Smooth muscle cell (in vitro differentiated cells): ENCODE measurements around the gene IFNL1. TPM values are rescaled to one million over a fixed set of nuclear protein-coding genes. Genes with fewer than 3 reads are reported as not detected.

ENCODE experiments used
- DNase-seq: peaks from one replicate; lab custom pipeline; 2025; ENCODE audit not compliant: unreplicated experiment; lab: John Stamatoyannopoulos, UW
- H2AFZ ChIP-seq: fragments of 200-600 bp; sonication (generic); 2 replicates; pipeline ENCODE4 v1.6.0; 2016; ENCODE audit warnings: antibody characterized with exemption, low read depth, mild to moderate bottlenecking
- H3F3A ChIP-seq: fragments of 200-600 bp; sonication (generic); 2 replicates; pipeline ENCODE4 v1.6.0; 2017; ENCODE audit warnings: antibody characterized with exemption, low read depth
- H3K27ac ChIP-seq: fragments of 200-600 bp; sonication (generic); 2 replicates; pipeline ENCODE4 v1.5.1; 2016; ENCODE audit warnings: low read depth, mild to moderate bottlenecking
- H3K27me3 ChIP-seq: fragments of 200-600 bp; sonication (generic); 2 replicates; pipeline ENCODE4 v1.6.1; 2016; ENCODE audit warnings: low read depth, mild to moderate bottlenecking
- H3K36me3 ChIP-seq: fragments of 200-600 bp; sonication (generic); 2 replicates; pipeline ENCODE4 v1.5.1; 2016; ENCODE audit warnings: low read depth
- H3K4me1 ChIP-seq: fragments of 200-600 bp; sonication (generic); 2 replicates; pipeline ENCODE4 v1.5.1; 2016; ENCODE audit warnings: low read depth
- H3K4me2 ChIP-seq: fragments of 200-600 bp; sonication (generic); 2 replicates; pipeline ENCODE4 v1.6.0; 2016; ENCODE audit warnings: mild to moderate bottlenecking
- H3K4me3 ChIP-seq: fragments of 200-600 bp; sonication (generic); 2 replicates; pipeline ENCODE4 v1.5.1; 2016; ENCODE audit warnings: mild to moderate bottlenecking
- H3K79me2 ChIP-seq: fragments of 200-600 bp; sonication (generic); 2 replicates; pipeline ENCODE4 v1.6.0; 2016; ENCODE audit warnings: low read depth, mild to moderate bottlenecking
- H3K9ac ChIP-seq: fragments of 200-600 bp; sonication (generic); 2 replicates; pipeline ENCODE4 v1.6.0; 2016; ENCODE audit warnings: low read depth
- H3K9me3 ChIP-seq: fragments of 200-600 bp; sonication (generic); replicated peaks from 2 replicates; pipeline ENCODE4 v1.5.1; 2016; ENCODE audit warnings: low read depth
- H4K20me1 ChIP-seq: fragments of 200-600 bp; sonication (generic); 2 replicates; pipeline ENCODE4 v1.6.0; 2016; ENCODE audit warnings: low read depth
- WGBS: methylation state at CpG from one replicate; pipeline ENCODE4 v1.1.7; 2016; ENCODE audit warnings: low lambda C conversion rate; 5-methylcytosine and 5-hydroxymethylcytosine counted together
- polyA plus RNA-seq: library from polyadenylated mRNA; unstranded; fragments of >200 nt; fragmentation: Nextera tagmentation; extraction: Ambion mirVana; gene quantifications from 2 replicates; pipeline ENCODE4 v1.2.1, GENCODE V29; 2016
- total RNA-seq: library from RNA; depleted of rRNA; stranded (reverse); fragments of >200 nt; gene quantifications from 2 replicates; pipeline ENCODE4 v1.2.3, GENCODE V29; 2014
- TF ChIP-seq, protein P1 (sequence below): fragments of 200-600 bp; sonication (generic); IDR thresholded peaks from 2 replicates; pipeline ENCODE4 v1.5.1; 2017; ENCODE audit warnings: borderline replicate concordance, mild to moderate bottlenecking, antibody characterized with exemption; ENCODE audit not compliant: insufficient read depth, poor library complexity, severe bottlenecking

The IFNL1 gene
- total and polyA plus RNA-seq, 2 experiments from 2014 or later, result not detected

DNA sequence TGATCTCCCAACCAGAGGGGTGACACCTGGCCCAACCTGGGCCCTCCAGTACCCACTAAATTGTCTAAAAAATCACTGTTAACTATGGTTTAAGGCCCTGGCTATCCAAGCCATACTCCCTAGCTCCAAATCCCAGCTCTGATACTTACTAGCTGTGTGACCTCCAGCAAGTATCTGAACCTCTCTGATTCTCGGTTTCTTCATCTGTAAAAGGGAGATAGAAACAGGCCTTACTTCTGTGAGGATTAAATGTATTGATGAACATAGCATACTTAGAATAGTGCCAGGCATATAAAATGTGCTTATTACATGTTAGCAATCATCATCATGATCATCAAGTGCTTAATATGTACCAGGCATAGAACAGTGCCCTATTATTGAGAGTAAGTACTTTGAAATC lies 19.7 kb downstream of the IFNL1 start:
- H3K36me3 ChIP-seq, result no peaks in the 10 kb centered on the region
- no peaks in the 10 kb centered on the region for H3K79me2 ChIP-seq
- TF ChIP-seq, protein P1, sequence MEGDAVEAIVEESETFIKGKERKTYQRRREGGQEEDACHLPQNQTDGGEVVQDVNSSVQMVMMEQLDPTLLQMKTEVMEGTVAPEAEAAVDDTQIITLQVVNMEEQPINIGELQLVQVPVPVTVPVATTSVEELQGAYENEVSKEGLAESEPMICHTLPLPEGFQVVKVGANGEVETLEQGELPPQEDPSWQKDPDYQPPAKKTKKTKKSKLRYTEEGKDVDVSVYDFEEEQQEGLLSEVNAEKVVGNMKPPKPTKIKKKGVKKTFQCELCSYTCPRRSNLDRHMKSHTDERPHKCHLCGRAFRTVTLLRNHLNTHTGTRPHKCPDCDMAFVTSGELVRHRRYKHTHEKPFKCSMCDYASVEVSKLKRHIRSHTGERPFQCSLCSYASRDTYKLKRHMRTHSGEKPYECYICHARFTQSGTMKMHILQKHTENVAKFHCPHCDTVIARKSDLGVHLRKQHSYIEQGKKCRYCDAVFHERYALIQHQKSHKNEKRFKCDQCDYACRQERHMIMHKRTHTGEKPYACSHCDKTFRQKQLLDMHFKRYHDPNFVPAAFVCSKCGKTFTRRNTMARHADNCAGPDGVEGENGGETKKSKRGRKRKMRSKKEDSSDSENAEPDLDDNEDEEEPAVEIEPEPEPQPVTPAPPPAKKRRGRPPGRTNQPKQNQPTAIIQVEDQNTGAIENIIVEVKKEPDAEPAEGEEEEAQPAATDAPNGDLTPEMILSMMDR, result no peak
- H3K4me2 ChIP-seq, result no peak overlapping the region
- H3K4me1 ChIP-seq, result peaks cover 3% of the 10 kb centered on the region
- no peaks in the 10 kb centered on the region for H4K20me1 ChIP-seq
- no peak overlapping the region for H3K27ac ChIP-seq
- no peak overlapping the region for H3K9ac ChIP-seq
- H3K9me3 ChIP-seq, result no peaks in the 10 kb centered on the region
- no peak overlapping the region for H2AFZ ChIP-seq
- no peak for DNase-seq
- no peak overlapping the region for H3K4me3 ChIP-seq
- H3F3A ChIP-seq, result no peaks in the 10 kb centered on the region
- WGBS, result 95% methylated on average over 1 of the region's 1 CpG
- no peaks in the 10 kb centered on the region for H3K27me3 ChIP-seq

DNA sequence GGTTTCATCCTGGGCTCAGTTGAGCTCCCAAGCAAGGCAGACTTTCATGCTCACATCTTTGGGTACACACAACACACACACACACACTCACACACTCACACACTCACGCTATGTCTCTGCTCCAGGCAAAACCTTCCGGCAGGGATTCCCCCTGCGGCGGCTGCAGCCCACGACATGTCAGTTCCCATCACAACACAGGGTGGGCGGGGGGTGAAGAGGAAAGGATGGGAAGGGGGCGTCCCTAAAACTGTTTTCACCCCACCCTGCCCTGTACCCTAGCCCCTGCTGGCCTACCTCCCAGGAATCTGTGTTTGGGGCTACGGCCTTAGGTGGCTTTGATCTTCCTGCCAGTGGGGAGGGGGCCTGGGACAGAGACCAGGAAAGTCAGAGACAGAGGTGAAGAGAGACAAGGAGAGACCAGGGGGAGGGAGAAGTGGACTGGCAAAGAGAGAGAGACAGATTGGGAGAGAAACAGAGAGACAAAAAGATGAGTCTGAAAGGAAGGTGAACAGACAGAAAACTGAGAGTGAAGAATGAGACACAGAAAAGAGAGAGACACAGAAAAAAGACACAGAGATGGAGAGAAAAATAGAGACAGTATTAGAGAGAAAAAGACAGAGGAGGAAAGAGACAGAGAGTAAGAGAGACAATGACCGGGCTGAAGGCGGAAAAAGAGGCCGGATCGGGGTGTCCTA lies 20.6 kb downstream of the IFNL1 start:
- H3K9ac ChIP-seq, result no peak overlapping the region
- no peak overlapping the region for H2AFZ ChIP-seq
- 92% methylated on average over 12 of the region's 12 CpGs for WGBS
- H3K4me3 ChIP-seq, result no peak overlapping the region
- H3K9me3 ChIP-seq, result no peaks in the 10 kb centered on the region
- no peaks in the 10 kb centered on the region for H3K36me3 ChIP-seq
- no peaks in the 10 kb centered on the region for H3F3A ChIP-seq
- H3K27me3 ChIP-seq, result no peaks in the 10 kb centered on the region
- no peak for DNase-seq
- peaks cover 3% of the 10 kb centered on the region for H3K4me1 ChIP-seq
- no peak overlapping the region for H3K4me2 ChIP-seq
- H4K20me1 ChIP-seq, result no peaks in the 10 kb centered on the region
- no peaks in the 10 kb centered on the region for H3K79me2 ChIP-seq
- TF ChIP-seq, protein P1, result no peak
- H3K27ac ChIP-seq, result no peak overlapping the region

DNA sequence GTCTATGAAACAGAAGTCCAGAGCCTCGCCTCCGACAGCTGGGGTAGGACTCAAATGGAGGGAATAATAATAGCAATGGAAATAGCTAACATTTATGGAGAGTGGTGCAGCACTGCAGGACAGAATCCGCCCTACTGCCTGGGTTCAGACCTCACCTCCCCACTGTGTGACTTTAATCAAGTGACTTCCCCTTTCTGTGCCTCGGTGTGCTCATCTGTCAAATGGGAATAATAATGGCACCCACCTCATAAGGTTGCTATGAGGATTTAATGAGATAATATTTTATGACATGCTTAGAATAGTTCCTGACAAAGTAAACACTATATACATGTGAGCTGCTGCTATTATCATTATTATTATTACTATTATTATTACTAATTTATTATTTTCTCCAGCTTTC lies 21.3 kb downstream of the IFNL1 start:
- Histone ChIP-seq H3K79me2 (no peaks in the 10 kb centered on the region), H3K27ac (no peak overlapping the region), H3K9ac (no peak overlapping the region), H3K4me3 (no peak overlapping the region), H3K36me3 (no peaks in the 10 kb centered on the region), H3F3A (no peaks in the 10 kb centered on the region), H2AFZ (no peak overlapping the region), H3K27me3 (no peaks in the 10 kb centered on the region), H3K4me2 (no peak overlapping the region), H3K9me3 (no peaks in the 10 kb centered on the region), H3K4me1 (peaks cover 3% of the 10 kb centered on the region), H4K20me1 (no peaks in the 10 kb centered on the region)
- WGBS, result 97% methylated on average over 4 of the region's 4 CpGs
- no peak for DNase-seq
- TF ChIP-seq, protein P1, result no peak

DNA sequence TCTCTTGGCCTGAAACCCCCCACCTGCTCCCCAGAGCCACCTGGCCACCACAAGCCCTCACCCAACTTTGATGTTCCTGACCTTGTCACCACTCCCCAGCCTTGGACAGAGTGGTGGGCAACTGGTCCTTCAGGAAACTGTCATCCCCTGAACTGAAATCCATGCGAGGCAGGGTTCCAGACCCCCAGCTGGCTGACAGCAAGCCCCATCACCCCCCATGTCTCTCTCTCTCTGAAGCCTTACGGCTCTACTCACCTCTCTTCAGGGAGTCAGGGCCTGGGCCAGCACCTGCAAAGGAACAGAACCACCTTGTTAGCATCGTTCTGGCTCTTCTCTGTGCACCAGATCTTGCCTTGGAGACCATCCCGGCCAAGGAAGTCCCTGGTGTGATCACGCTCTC lies 21.9 kb downstream of the IFNL1 start:
- no peaks in the 10 kb centered on the region for H3K36me3 ChIP-seq
- no peaks in the 10 kb centered on the region for H3K79me2 ChIP-seq
- no peaks in the 10 kb centered on the region for H3K9me3 ChIP-seq
- no peaks in the 10 kb centered on the region for H3F3A ChIP-seq
- no peak overlapping the region for H2AFZ ChIP-seq
- no peak for DNase-seq
- no peaks in the 10 kb centered on the region for H3K27me3 ChIP-seq
- no peak overlapping the region for H3K4me3 ChIP-seq
- no peaks in the 10 kb centered on the region for H4K20me1 ChIP-seq
- no peak overlapping the region for H3K9ac ChIP-seq
- TF ChIP-seq, protein P1, result no peak
- no peak overlapping the region for H3K4me2 ChIP-seq
- WGBS, result 90% methylated on average over 5 of the region's 5 CpGs
- no peak overlapping the region for H3K27ac ChIP-seq
- H3K4me1 ChIP-seq, result peaks cover 3% of the 10 kb centered on the region
